Panc1 (cell line): ENCODE measurements around the gene NFATC3. TPM values are rescaled to one million over a fixed set of nuclear protein-coding genes. Genes with fewer than 3 reads are reported as not detected.

Experiments used
- ATAC-seq: fragments of 200-7000 bp; cut with Tn5 transposase; 2 replicates; pipeline ENCODE4 v1.9.1; 2020; ENCODE audit warnings: mild to moderate bottlenecking, moderate library complexity
- BruUV-seq: library from RNA; stranded (reverse); fragments of 400-500 nt; replicated peaks from 2 replicates; lab custom pipeline; 2021; lab: Mats Ljungman, UMichigan
- CTCF ChIA-PET: fragments of 300-600 bp; sonication (Branson Sonifier 250); formaldehyde crosslinking; loops from one replicate; lab custom pipeline; 2022; ENCODE audit warnings: antibody characterized with exemption; lab: Charles Lee
- POLR2A ChIA-PET: fragments of 300-600 bp; sonication (Branson Sonifier 250); formaldehyde crosslinking; loops from one replicate; lab custom pipeline; 2022; ENCODE audit warnings: antibody characterized with exemption; lab: Charles Lee
- DNase-seq: peaks from one replicate; pipeline ENCODE4 v3.0.0-alpha.2; 2010; ENCODE audit warnings: low read depth, low spot score
- H3K27ac ChIP-seq: 2 replicates; pipeline ENCODE4 v1.5.1; 2011; ENCODE audit warnings: mild to moderate bottlenecking, low read length, inconsistent platforms
- H3K27me3 ChIP-seq: fragments of 200-500 bp; sonication (Bioruptor generic); 2 replicates; pipeline ENCODE4 v1.6.0; 2014; ENCODE audit warnings: low read length, inconsistent platforms; ENCODE audit not compliant: control insufficient read depth, insufficient read depth
- H3K36me3 ChIP-seq: fragments of 200-500 bp; sonication (Bioruptor generic); 2 replicates; pipeline ENCODE4 v1.5.1; 2014; ENCODE audit warnings: inconsistent platforms, mild to moderate bottlenecking, low read length, moderate library complexity; ENCODE audit not compliant: control insufficient read depth, insufficient read depth
- H3K4me1 ChIP-seq: 2 replicates; pipeline ENCODE4 v1.5.1; 2011; ENCODE audit warnings: inconsistent platforms, mild to moderate bottlenecking, low read length, moderate library complexity; ENCODE audit not compliant: control insufficient read depth, insufficient read depth
- H3K4me3 ChIP-seq, 2 experiments: 2 replicates each; pipeline ENCODE4 v1.5.1; 2011 to 2012; ENCODE audit warnings: low read depth in 2 of 2, low read length in 2 of 2, mild to moderate bottlenecking in 2 of 2, inconsistent platforms in 1 of 2, moderate library complexity in 1 of 2
- H3K9me3 ChIP-seq: fragments of 200-500 bp; sonication (Bioruptor generic); 2 replicates; pipeline ENCODE4 v1.5.1; 2014; ENCODE audit warnings: low read depth, mild to moderate bottlenecking, inconsistent platforms, low read length, moderate library complexity; ENCODE audit not compliant: control insufficient read depth, insufficient read depth
- POLR2AphosphoS5 ChIP-seq: IDR thresholded peaks from 2 replicates; pipeline ENCODE4 v1.6.1; 2012; ENCODE audit warnings: mild to moderate bottlenecking, low read depth, low read length, moderate library complexity
- SIN3A ChIP-seq: IDR thresholded peaks from 2 replicates; pipeline ENCODE4 v1.6.1; 2012; ENCODE audit warnings: low read depth, mild to moderate bottlenecking, low read length, moderate library complexity, borderline replicate concordance; ENCODE audit not compliant: insufficient read depth
- TCF7L2 ChIP-seq: IDR thresholded peaks from 2 replicates; pipeline ENCODE4 v1.6.1; 2011; ENCODE audit warnings: mild to moderate bottlenecking, low read depth, low read length, inconsistent platforms
- in situ Hi-C: cut with HindIII; loops from 2 replicates; pipeline ENCODE4 v1.10.0; 2016; ENCODE audit warnings: low sequenced_read_pairs, low pct_unique_long_range_greater_than_20kb
- intact Hi-C: fragments of 100-400 bp; cut with micrococcal nuclease; formaldehyde crosslinking; loops from one replicate; pipeline ENCODE4 v1.10.0; 2022; ENCODE audit not compliant: unreplicated experiment
- total RNA-seq: library from RNA; stranded (reverse); gene quantifications from one replicate; pipeline ENCODE4 v1.2.1, GENCODE V29; 2021; ENCODE audit not compliant: unreplicated experiment
- TF ChIP-seq, protein P1 (sequence below): fragments of 450-650 bp; IDR thresholded peaks from 2 replicates; pipeline ENCODE4 v1.5.1; 2017; ENCODE audit warnings: mild to moderate bottlenecking
- TF ChIP-seq, protein P2 (sequence below), 2 experiments: IDR thresholded peaks; 2 replicates each; pipeline ENCODE4 v1.6.1; 2011 to 2012; ENCODE audit warnings: low read depth in 2 of 2, control low read depth in 1 of 2, low read length in 1 of 2, mild to moderate bottlenecking in 1 of 2, moderate library complexity in 1 of 2; ENCODE audit not compliant: insufficient read depth in 1 of 2

The NFATC3 gene
- total RNA-seq, 1 experiment from 2014 or later: 24.8 TPM

DNA sequence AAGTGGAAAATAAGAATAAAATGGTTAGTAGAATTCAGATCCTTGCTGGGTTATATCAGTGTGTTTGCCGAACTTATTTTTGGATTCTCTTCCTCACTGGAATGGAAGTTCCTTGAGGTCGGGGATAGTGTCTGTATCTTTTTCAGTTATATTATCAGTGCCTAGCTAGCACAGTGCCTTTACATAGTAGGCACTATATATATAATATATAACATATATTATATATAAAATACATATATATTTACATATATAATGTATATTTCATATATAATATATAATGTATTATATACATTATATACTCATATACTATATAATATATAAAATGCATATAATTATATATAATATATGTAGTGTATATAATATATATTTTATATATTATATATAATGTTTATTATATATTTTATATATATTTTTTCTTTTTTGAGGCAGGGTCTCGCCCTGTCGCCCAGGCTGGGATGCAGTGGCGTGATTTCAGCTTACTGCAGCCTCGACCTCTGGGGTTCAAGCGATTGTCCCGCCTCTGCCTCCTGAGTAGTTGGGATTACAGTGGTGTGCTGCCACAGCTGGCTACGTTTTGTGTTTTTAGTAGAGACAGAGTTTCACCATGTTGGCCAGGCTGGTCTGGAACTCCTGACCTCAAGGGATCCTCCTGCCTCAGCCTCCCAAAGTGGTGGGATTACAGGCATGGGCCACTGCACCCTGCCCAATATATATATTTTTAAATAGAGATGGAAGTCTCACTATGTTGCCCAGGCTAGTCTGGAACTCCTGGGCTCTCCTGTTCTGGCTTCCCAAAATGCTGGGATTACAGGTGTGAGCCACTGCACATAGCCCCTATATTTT, 3.2 kb downstream of the NFATC3 start:
- TF ChIP-seq TCF7L2: no peak
- TF ChIP-seq, protein P1, sequence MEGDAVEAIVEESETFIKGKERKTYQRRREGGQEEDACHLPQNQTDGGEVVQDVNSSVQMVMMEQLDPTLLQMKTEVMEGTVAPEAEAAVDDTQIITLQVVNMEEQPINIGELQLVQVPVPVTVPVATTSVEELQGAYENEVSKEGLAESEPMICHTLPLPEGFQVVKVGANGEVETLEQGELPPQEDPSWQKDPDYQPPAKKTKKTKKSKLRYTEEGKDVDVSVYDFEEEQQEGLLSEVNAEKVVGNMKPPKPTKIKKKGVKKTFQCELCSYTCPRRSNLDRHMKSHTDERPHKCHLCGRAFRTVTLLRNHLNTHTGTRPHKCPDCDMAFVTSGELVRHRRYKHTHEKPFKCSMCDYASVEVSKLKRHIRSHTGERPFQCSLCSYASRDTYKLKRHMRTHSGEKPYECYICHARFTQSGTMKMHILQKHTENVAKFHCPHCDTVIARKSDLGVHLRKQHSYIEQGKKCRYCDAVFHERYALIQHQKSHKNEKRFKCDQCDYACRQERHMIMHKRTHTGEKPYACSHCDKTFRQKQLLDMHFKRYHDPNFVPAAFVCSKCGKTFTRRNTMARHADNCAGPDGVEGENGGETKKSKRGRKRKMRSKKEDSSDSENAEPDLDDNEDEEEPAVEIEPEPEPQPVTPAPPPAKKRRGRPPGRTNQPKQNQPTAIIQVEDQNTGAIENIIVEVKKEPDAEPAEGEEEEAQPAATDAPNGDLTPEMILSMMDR: no peak
- TF ChIP-seq SIN3A: no peak
- TF ChIP-seq, protein P2, sequence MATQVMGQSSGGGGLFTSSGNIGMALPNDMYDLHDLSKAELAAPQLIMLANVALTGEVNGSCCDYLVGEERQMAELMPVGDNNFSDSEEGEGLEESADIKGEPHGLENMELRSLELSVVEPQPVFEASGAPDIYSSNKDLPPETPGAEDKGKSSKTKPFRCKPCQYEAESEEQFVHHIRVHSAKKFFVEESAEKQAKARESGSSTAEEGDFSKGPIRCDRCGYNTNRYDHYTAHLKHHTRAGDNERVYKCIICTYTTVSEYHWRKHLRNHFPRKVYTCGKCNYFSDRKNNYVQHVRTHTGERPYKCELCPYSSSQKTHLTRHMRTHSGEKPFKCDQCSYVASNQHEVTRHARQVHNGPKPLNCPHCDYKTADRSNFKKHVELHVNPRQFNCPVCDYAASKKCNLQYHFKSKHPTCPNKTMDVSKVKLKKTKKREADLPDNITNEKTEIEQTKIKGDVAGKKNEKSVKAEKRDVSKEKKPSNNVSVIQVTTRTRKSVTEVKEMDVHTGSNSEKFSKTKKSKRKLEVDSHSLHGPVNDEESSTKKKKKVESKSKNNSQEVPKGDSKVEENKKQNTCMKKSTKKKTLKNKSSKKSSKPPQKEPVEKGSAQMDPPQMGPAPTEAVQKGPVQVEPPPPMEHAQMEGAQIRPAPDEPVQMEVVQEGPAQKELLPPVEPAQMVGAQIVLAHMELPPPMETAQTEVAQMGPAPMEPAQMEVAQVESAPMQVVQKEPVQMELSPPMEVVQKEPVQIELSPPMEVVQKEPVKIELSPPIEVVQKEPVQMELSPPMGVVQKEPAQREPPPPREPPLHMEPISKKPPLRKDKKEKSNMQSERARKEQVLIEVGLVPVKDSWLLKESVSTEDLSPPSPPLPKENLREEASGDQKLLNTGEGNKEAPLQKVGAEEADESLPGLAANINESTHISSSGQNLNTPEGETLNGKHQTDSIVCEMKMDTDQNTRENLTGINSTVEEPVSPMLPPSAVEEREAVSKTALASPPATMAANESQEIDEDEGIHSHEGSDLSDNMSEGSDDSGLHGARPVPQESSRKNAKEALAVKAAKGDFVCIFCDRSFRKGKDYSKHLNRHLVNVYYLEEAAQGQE (IDR thresholded peaks at IDR 0.05; ENCODE audit: insufficient read depth in 1 of 2, low read depth in 2 of 2, low read length in 1 of 2): no peak
- no peak for TF ChIP-seq POLR2AphosphoS5
- Histone ChIP-seq H3K9me3 (no peaks in the 10 kb centered on the region), H3K27me3 (no peaks in the 10 kb centered on the region), H3K36me3 (no peaks in the 10 kb centered on the region; the same call in 1 of the 2 replicates), H3K4me3 (no peak overlapping the region), H3K27ac (no peak overlapping the region; the same call in 1 of the 2 replicates), H3K4me1 (peaks cover 4% of the 10 kb centered on the region)
- POLR2A ChIA-PET: interaction anchor here (0.7 kb wide), 1 partner anchor 23 kb away, joined by 3 read pairs; no protein-coding TSS in a partner anchor
- in situ Hi-C loops (no loop called here), intact Hi-C loops (loop anchor here (5.0 kb wide), 1 partner anchor 139 kb away; no protein-coding TSS in a partner anchor)
- CTCF ChIA-PET: no interaction called here
- no peak for ATAC-seq
- no peak for DNase-seq
- no TSS peak for BruUV-seq

DNA sequence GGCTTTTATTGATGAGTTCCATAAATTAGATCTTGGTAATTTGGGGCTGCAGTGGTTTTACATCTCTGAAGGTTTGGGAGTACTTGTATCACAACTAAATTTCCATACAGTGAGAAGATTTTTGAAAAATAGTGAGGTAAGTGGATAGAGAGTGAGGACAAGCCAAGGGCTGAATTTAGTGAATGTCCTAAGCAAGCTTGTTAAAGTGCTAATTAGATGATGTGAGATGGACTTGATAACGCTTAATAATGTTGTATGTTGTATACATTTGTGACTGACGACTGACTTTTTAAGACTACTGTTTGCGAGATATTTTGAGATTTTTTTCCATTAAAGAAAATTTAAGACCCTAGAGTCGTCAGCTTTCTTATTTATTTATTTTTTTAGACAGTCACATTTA, 3.9 kb downstream of the NFATC3 start:
- Histone ChIP-seq H3K27me3 (no peaks in the 10 kb centered on the region), H3K27ac (no peak overlapping the region), H3K9me3 (no peaks in the 10 kb centered on the region), H3K4me1 (peaks cover 4% of the 10 kb centered on the region), H3K4me3 (no peak overlapping the region), H3K36me3 (no peaks in the 10 kb centered on the region; the same call in 1 of the 2 replicates)
- intact Hi-C loops (loop anchor here (5.0 kb wide), 1 partner anchor 138 kb away; no protein-coding TSS in a partner anchor), in situ Hi-C loops (no loop called here)
- TF ChIP-seq, protein P1: no peak
- TF ChIP-seq TCF7L2 (no peak), SIN3A (no peak), POLR2AphosphoS5 (no peak)
- TF ChIP-seq, protein P2 (IDR thresholded peaks at IDR 0.05; ENCODE audit: insufficient read depth in 1 of 2, low read depth in 2 of 2, low read length in 1 of 2): no peak
- no peak for DNase-seq
- POLR2A ChIA-PET: interaction anchor here (0.7 kb wide), 1 partner anchor 24 kb away, joined by 3 read pairs; no protein-coding TSS in a partner anchor
- no TSS peak for BruUV-seq
- CTCF ChIA-PET: no interaction called here
- ATAC-seq: no peak
